Dedifferentiated amniotic fluid mesenchymal stem cell (primary cell): ENCODE measurements around the gene PCGF1.
A peak's percentile ranks its signal among the peaks of the same experiment; 100 is the strongest.

Experiments
- DNase-seq: peaks from one replicate; pipeline ENCODE4 v3.0.0-alpha.2; 2016; ENCODE audit errors: extremely low spot score

Gene PCGF1

DNA sequence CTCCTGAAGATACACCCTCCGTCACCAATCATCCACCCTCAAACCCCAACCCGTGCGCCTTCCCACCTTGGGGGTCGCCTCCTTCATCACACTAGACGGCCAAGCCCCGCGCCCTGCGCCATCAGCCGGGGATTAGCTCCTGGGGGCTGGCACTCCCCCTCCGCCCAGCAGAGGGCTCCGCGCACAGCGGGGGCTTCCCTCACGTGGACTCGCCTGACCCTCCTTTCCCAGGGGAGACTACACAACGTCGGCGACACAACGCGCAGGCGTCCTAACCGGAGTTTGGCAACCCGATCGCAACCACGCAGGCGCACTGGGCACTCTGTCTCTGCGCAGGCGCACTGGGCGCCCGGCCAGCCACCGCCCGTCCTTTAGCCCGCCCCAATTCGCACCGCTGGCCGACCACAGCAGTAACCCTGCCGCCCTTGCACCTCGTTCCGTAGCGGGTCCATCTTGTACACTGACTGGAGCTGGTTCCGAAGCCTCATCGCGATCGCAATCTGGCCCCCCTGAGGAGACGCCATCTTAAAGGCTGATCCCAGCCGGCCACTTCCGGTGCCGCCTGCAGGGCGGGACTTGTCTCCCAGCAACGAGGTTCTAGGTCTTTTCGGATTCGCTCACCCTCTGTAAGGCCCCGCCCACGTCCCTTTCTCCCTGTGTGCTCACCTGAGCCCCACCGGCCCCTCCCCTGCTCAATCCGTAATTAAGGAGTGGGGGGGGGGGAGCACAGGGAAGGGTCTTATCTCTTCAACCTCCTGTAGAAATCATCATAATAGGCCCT lies at the start of gene PCGF1:
Gene PCGF1, minus strand, starts transcription at position 551 of the 781 bp plus-strand sequence. Its CDS starts 27 bp downstream, at position 524.
- peak; percentile 99 for DNase-seq

DNA sequence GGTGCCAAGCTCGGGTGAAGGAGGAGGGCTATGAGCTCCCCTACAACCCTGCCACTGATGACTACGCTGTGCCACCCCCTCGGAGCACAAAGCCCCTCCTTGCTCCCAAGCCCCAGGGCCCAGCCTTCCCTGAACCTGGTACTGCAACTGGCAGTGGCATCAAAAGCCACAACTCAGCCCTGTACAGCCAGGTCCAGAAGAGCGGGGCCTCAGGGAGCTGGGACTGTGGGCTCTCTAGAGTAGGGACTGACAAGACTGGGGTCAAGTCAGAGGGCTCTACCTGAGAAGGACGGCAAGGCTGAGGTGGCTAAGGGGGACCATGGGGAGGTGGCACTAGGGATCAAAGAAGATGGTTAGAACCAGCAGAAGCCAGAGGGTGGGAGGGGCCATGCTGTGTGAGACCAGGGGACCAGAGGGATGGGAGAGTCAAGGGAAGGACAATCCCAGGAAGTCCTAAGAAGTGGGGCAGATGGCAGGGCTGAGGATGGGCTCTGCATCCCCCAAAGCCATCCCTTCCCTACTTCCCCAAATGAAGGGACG lies 49.4 kb upstream of the PCGF1 start:
- no peak for DNase-seq

GRCh38 chr2:74556159-74556558 lies 48.7 kb upstream of the PCGF1 start:
- DNase-seq: no peak

- no peak for DNase-seq
Measured at GRCh38 chr2:74555610-74556103, 48.2 kb upstream of the PCGF1 start.

DNA sequence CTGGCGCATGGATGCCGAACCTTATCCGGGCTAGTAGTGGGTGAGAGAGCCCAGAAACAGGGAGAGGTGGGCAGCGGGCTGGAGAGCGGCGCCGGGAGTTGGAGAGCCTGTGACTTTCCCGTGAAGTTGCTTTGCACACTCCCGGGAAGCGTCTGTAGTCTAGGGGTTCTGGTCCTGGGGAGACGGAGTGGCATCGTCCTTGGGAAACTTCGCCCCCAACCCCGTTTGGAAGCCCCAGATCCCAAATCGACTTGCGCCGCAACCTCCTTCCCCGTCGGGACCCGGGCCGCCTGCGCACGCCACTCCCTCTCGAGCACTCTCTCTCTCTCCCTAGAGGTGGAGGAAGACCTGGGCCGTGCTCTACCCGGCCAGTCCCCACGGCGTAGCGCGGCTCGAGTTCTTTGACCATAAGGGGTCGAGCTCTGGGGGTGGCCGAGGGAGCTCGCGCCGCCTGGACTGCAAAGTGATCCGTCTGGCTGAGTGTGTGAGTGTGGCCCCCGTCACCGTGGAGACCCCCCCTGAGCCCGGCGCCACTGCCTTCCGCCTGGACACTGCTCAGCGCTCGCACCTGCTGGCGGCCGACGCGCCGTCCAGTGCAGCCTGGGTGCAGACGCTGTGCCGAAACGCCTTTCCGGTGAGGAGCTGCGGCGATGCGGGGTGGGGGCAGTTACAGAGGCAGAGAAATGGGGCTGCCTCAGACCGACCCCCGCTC lies 47.5 kb upstream of the PCGF1 start:
- DNase-seq: no peak

DNA sequence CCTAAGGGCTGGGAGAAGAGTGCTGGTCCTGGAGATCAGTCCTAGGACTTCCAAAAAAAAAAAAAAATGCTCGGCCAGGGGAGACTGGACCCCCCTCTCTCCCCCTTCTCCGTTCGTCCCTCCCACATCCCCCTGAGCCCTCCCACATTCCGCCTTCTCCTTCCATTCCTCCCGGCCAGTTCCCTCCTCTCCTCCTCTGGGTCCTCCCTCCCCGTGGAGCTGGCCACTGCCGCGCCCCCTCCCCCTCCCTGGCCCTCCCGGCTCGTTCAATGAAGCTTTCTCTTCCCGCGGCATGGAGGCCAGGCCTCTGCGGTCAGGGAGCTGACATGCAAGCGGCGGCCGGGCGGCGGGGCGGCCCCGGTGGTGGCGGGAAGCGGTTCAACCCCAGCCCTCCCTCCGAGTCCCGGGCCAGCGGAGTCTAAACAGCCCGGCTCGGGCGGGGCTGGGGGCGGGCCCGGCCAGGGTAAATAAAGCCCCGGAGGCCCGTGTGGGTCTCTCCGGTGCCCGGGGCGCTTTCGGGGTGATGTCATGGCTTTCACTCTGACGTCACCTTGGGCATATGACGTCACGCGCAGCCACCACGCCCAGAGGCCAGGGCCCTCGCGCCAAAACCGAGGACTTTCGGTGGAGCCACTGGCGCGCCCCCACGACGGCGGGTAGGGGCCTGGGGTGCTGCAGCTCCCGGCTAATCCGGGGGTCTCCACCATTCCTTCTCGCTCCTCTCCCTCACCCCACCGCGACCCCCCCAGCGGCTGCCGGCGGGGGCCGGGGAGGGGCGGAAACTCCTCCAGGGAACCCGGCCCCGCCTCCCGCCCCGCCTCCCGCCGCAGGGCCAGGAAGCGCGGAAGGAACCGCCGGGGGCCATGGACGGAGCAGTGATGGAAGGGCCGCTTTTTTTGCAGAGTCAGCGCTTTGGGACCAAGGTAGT lies 46.7 kb upstream of the PCGF1 start, which contains the start of the genes DOK1 and LOXL3:
Gene DOK1, plus strand, starts transcription at position 829 of the 928 bp plus-strand sequence. Its CDS starts 35 bp downstream, at position 864.
Gene LOXL3, minus strand, starts transcription at position 51 of the 928 bp plus-strand sequence. CDS start 1,308 bp downstream, outside the sequence.
- DNase-seq: peak; percentile 76

DNA sequence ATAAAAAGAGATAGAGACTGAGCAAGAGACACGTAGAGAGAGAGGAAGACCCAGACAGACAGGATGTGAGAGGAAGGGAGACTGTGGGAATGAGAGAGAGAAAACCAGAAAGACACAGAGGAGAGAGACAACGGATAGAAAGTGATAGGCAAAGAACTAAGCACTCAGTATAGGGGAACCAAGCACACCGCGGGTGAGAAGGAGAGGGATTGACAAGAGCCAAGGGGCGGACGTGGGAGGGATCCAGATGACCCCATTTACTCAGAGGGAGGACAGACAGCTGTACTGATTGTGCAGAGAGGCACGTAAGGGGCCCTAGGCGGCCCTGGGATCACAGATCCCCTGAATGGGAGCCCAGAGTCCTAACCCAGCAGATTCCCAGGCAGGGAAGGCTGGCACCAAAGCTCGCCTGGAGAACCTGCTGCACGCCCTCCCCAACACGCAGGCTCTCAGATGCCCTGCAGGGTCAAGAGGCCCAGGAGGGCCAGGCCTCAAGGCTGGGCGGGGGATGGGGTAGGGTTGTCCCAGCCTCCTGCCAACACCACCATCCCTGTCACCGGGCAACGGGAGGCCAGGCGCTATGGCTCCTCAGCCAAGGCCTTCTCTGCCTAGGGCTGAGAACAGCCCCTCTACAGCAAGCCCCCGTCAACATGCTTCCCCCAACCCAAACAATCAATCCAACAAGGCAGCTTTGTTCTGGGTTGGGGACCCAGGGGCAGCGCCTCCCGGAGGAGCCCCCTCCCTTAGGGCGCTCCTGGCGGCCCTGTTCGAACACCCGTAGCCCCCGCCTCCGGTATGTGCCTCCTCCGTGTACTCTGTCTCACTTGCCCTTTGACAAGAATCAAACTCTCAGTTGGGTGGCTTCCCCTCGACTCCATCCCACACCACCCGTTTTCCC lies 45.7 kb upstream of the PCGF1 start:
- DNase-seq: no peak

DNA sequence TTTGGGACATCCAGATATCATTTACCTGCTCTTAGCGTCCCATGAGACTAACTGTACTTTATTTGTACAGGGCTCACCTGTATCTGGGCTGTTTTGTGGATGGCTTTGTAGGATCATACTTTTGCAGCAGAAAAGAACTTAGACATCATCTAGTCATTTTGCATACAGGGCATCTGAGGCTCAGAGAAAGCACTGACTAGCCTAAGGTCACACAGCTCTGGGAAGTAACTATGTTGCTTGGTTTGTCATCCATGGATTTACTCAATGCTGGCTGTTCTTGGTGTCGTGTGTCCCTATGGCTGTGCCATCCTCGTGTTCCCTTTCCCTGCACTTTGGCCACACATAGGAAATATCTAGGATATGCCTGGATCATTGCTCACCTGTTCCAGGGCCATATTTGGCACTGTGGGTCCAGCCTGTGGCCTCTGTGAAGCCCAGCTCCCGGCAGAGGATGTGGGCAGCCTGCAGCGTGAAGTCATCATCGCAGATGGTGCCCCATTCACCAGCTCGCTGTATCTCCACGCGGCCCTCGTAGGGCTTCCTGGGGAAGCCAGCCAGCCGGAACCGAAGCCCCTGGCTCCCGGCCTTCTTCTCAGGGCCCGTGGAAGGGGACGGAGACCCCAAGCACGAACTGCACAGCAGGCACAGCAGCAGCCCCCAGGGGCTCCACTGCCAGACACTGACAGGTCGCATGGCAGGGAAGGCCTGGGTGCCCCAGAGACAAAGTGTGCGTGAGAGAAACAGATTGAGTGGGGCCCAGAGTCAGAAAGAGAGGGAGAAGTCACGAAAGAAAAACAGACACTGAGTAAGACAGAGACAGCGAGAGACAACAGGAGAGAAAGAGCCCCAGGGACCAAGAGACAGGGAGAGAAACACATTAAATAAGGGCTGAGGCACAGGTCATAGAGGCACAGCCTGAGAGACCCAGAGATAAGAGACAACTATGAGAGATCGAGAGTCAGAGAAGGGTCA lies 44.7 kb upstream of the PCGF1 start:
- DNase-seq: no peak

GRCh38 chr2:74551530-74551929 lies 44.0 kb upstream of the PCGF1 start:
- no peak for DNase-seq

DNA sequence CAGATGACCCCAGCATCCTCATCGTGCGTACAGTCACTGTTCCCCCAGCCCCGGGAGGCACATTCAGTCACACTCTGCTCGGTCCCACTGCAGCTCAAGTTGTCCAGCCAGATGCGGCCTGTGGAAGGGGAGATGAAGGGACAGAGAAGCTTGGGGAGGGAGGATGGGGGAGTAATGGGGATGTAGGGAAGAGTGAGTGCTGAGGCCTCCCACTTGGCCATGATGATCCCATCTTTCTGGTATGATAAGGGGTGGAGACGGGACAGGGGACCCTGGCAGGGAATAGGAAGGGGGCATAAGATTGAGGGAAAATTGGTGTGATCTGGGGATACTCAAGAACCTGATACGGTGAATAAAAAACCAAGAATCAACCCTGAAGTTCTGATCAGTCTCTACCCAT lies 42.7 kb upstream of the PCGF1 start:
- no peak for DNase-seq

DNA sequence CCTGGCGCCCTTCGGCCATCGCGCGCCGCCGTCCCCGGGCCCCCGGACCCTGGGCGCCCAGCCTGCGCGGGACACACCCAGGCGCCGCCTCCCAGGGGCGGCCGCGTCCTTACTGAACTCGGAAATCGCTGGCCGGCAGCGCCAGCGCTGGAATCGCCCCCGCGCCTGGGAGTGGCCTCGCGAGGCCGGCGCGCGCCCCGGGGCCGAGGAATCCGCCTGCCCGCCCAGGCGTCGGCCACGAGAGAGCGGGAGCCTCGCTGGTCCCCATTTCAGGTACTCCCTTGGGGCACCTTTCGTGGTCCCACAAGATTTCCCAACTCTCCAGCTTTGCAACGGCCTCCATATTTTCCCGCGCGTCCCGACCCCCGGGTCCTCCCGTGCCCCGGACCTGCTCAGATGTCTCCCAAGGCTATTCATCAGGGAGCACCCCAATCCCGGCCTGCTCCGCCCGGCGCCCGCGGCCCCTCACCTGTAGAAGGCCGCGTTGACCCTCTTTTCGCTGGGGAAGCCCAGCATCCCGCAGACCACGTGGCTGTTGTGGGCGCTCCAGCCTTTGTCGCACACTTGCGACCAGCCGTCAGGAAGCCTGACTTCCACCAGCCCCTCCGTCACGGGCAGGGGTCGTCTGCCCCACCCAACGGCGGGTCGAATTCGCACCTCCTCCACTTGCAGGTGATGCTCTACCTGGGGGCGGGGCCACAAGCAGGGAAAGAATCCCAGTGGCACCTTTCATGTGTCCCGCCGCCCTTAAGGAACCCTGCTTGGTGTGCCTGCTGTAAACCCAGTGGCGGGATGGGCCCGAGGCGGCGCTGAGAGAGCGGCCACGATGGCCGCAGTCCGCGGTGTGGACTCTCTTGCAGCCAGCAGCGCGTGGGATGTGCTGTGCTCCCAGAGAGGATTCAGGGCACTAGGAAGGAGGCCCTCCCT lies 41.7 kb upstream of the PCGF1 start:
- peak; percentile 39 for DNase-seq

DNA sequence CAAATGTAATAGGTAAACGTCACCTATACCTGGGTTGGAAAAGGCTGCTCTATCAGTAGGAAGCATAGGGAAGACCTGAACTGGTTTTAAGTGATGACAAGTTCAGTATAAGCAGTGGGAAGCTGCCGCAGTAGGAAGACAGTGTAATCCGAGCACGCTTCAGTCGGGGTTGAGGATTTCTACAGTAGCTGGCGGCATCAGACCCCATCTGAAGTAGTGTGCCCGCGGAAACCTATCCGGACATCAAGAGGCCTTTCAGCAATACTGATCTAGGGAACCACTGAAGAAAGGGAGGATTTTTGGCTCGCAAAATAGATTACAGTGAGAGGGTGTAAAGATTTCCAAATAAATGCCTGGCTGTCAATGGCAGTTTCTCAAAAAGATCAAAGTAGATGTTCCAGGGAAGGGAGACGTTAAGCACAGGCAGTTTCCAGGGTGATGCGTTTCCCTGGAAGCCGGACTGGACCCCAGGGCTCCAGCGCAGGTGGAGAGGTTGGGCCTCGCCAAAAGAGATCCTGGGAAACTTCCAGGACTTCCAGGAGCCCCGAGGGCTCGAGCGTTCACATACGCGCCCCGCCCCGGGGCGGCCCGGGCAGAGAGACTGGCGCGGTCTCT lies 40.9 kb upstream of the PCGF1 start:
- no peak for DNase-seq

- DNase-seq: no peak
Measured at GRCh38 chr2:74546004-74546403, 38.5 kb upstream of the PCGF1 start.

GRCh38 chr2:74544634-74545033 lies 37.1 kb upstream of the PCGF1 start:
- DNase-seq: no peak

- DNase-seq: no peak
Measured at GRCh38 chr2:74542978-74543377, 35.5 kb upstream of the PCGF1 start.

GRCh38 chr2:74540291-74540690 lies 32.8 kb upstream of the PCGF1 start:
- DNase-seq: no peak

- no peak for DNase-seq
Measured at GRCh38 chr2:74538881-74539339, 31.4 kb upstream of the PCGF1 start.
